NCI-H128 (cell line): ENCODE data around the gene ARHGAP35.
"Not testable (repeated sequence)": the region's sequence is repeated elsewhere in the genome, so short reads cannot be mapped to it uniquely, and the experiment has no call there.

Experiments
- DNase-seq: peaks from one replicate; lab custom pipeline; 2025; ENCODE audit not compliant: unreplicated experiment; lab: John Stamatoyannopoulos, UW

The ARHGAP35 gene

DNA sequence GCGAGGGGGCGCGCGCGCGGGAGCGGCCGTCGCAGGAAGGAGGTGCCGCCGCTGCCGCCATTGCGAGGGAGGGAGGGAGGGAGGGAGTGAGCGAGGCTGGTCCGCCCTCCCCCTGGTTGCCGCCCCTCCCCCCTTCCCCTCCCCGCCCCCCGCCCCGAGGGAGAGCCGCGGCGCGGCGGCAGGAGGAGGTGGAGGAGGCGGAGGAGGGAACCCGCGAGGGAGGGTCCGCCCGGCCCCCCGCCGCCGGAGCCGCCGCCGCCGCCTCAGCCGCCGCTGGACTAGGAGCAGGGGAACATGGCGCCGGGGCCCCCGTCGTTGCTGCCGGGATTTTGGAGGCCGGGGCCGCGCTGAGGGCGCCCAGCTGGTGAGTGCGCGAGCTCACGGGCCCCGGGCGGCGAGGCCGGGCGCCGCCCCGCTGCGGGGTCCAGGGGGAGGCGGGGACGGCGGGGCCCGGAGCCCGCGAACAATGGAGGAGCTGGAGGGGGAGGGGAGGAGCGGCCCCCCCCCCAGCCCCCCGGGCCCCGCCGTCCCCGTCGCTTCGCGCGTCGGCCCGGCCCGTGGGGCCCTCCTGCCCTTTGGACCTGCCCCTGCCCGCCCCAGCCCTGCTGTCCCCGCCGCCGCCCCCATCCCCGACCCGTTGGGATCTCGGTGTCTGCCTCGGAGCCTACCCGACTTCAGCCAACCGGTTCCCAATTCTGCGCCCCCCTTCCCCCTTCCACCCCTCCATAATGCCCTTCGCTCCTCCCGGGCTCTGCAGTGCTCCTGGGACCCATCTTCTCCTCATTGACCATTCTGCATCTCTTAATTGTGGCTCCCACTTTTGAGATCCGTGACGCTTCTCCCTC is at the start of gene ARHGAP35:
TSS of gene ARHGAP35 (plus strand) at position 152 of the 845 bp plus-strand sequence. CDS start 57,679 bp downstream, outside the sequence.
- no peak for DNase-seq

DNA sequence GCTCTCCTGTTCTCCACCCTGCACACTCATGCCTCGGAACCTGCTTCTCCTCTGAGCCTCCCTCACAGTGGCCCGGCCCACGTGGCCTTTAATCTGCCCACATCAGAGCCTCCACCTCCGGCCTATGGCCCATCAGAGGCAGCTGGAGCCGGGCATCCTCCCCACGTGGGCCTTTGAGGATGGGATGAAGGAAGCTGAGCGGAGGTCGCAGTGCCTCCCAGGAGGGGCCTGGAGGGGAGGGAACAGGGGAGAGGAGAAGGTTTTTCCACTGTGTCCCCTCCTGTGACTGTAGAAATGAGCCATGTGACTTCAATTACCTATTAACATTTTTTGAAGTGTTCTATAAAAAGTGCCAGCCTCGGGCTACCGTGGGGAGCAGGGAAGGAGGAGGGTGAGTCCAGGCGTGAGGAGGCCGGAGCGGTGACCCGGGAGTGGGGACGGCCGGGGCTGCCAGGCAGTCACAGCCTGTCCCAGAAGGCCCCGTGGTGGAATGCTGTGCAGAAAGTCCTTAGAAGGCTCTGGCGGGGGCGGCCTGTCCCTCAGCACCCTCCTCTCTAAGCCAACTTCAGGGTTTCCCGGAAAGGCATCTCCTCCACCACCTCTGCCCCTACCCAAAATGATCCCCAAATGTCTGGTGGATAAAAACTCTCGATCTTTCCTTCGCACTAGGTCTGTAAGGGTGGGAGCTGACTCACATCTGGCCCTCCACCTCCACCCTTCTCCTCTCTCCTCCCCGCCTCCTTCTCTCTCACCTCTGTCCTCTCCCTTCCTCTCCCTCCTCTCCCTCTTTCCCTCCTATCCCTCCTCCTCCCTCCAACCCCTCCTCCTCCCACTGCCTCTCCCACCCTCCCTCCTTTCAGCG is 47.6 kb upstream of the ARHGAP35 start:
- no peak for DNase-seq

DNA sequence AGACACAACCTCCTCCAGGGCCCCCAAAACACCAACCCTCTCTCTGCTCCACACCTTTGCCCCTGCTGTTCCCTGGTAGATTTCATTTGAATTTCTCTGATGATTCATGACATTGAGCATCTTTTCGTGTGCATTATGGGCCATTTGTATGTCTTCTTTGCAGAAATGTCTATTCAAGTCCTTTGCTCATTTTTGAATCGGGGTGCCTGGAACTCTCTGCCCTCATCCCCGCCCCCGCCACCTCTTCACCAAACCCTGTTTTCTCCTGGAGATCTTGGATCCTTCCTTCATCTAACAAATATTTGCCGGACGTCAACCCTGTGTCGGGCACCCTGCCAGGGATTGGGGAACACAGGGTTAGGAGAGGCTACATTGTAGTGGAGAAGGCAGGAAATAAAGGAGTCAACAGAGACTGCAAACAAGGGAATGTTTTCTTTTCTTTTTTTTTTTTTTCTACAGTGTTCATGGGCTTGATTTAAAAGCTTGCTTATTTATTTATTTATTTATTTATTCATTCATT is 46.9 kb upstream of the ARHGAP35 start:
- DNase-seq: no peak

DNA sequence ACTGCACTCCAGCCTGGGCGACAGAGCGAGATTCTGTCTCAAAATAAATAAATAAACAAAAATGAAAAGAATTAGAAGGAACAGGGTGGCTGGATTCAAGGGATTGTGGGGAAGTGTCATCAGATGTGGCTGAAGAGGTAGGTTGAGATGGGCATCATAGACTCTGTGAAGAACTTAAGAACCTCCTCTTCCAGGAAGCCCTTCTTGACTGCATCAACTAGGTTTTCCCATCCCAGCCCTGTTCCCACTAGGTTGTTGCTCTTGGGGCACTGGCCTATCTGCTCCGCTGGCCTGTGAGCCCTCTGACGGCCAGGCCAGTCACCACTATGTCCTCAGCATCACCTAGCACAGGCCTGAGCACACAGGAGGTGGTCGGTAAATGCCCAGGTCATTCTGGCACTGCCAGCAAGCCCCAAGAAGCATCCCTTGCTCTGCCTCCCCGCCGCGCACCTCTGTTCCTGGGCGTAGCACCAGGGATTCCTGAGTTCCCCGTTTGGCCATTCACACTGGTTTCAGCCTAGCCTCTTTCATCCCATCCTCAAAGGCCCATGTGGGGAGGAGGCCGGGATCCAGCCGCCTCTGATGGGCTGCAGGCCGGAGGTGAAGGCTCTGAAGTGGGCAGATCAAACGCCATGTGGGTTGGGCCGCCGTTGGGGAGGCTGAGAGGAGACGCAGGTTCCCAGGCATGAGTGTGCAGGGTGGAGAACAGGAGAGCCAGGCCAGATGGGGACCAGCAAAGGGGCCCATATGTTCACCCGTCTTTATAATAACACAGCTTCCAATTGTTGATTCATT is 44.8 kb upstream of the ARHGAP35 start:
- DNase-seq: no peak

DNA sequence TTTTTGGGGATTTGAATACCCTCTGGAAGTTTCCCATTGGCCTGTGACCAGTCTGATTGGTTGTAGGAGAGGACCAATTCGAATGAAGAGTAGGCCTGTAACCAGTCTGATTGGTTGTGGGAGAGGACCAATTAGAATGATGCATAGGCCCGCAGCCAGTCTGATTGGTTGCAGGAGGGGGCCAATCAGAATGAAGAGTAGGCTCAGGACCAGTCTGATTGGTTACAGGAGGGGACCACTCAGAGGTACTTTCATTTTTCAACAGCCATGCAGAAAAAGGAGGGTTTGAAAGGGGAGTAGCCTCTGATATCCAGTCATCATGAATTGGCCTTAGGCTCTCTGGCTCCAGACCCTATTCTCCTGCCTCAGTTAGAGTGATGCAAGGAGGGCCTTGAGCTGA is 42.0 kb upstream of the ARHGAP35 start:
- no peak for DNase-seq

DNA sequence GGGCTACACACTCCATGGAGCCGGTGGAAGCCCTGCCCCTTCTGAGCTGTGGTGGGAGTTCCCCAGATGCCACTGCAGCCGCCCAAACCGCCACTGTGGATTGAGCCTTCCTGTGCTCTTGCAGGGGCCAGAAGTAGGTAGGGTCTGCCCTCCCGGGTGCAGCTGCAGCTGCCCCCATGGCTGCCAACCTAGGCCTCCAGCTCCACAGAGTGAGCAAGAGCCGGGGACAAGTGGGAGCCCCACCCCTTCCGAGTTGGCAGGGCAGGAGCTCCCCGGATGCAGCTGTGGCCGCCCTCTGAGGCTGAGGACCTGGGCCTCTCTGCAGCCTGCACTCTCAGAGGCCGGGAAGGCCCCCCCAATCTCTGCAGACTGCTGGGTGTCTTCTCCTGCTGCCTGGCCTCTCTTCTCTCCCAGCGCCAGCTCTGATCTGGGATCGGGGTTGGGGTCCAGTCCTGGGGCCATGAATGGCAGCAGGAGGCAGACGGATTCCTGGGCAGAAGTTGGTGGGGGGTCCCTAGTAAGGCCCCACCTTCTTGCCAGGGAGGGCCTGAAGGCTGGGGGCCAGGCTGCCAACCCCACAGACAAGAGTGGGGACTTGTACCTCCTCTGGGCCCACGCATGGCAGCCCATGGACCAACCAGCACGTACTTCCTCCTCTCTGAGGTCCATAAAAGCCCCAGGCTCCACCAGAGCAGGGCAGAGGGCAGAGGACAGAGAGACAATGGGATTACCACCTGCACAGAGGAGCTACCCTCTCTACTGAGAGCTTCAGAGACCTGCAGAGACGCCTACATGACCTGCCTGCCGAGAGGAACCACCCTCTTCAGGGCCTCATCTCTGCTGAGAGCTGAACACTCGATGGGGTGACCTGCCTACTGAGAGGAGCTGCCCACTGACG is 39.0 kb upstream of the ARHGAP35 start:
- DNase-seq: no peak

DNA sequence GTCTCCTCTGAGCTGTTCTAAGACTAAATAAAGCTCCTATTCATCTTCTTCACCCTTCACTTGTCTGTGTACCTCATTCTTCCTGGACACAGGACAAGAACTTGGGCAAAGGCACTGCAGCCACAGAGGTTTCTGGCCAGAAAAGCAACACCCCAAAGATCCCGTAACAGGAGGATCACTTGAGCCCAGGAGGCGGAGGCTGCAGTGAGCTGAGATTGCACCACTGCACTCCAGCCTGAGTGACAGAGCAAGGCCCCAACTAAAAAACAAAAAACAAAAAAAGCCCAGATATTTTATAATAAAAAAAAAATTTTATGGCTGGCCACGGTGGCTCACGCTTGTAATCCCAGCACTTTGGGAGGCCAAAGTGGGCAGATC is 38.4 kb upstream of the ARHGAP35 start:
- DNase-seq: not testable (repeated sequence)

DNA sequence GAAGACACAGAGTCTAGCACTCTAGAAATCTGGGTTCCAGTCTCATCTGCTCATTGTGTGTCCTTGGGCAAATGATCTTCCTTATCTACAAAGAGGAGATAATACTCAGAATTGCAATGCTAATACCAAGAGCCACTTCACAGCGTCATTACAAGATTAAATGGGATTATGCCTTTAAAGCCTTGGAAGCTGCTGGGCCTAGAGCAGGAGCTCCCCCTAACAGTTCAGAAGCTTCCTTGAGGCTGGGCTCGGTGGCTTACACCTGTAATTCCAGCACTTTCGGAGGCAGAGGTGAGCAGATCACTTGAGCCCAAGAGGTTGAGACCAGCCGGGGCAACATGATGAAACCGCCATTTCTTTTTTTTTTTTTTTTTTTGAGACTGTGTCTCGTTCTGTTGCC is 37.7 kb upstream of the ARHGAP35 start:
- no peak for DNase-seq

DNA sequence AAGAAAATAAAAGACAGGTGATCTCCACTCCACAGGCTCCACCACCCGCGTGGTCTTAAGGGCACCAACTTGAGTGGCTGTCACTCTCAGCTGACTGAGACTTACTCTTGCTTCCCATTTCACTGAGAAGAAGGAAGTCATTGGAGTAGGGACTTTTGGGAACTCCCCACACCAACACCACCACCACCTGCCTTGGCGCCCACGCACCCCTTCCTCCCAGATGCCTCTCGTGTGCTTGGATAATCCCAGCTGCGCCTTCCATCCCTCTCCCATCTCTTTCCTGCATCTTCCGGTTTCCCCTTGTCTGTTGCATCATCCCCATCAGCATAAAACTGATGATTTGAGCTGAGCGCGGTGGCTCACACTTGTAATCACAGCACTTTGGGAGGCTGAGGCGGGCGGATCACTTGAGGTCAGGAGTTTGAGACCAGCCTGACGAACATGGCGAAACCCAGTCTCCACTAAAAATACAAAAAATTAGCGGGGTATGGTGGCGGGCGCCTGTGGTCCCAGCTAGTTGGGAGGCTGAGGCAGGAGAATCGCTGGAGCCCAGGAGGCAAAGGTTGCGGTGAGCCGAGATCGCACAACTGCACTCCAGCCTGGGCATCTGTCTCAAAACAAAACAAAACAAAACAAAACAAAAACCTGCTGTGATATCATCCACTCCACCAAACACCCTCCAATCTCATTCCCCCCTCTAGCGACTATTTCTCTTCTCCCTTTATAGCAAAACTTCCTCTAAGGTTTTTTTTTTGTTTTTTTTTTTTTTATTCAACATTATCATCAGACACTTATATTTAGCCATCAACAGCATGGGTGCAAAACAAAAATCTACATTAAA is 35.7 kb upstream of the ARHGAP35 start:
- DNase-seq: no peak

DNA sequence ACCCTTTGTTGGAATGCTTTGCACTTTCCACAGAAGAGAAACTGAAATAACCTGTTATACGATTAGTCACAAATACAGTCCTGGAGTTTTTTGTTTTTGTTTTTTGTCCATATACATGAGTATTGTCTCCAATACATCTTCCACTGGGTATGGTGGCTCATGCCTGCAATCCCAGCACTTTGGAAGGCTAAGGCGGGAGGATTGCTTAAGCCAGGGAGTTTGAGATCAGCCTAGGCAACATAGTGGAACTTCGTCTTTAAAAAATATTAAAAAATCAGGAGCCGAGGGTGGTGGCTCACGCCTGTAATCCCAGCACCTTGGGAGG is 35.1 kb upstream of the ARHGAP35 start:
- no peak for DNase-seq

DNA sequence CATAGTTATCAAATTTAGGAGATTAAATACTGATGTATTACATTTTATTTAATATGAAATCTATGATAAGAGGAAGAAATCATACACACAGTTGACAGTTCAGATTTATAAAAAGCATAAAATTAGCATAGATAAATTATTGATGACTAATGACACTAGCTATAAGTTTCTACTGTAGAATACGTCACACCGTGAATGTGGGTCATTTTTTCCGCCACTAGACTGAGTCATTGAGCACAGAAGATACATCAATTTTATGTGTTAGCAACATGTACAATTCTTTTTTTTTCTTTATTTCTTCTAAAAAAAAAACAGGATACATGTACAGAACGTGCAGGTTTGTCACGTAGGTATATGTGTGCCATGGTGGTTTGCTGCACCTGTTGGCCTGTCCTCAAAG is 32.3 kb upstream of the ARHGAP35 start:
- no peak for DNase-seq

DNA sequence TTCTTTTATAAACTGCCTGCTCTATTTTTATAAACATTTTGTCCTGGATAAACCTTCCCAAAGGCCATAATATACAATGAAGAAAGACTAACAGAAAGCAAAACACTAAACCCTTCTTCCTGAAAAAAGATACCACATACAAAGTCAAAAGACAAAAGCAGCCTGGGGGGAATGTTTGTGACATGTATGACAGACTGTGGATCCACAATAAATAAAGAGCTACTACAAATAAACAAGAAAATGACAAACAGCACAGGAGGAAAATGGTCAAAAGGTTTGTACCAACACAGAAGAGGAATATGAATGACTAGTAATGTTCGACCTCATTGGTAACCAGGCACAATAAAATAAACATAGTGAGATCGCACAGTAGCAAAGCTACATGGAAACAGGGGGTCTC is 29.9 kb upstream of the ARHGAP35 start:
- DNase-seq: no peak

DNA sequence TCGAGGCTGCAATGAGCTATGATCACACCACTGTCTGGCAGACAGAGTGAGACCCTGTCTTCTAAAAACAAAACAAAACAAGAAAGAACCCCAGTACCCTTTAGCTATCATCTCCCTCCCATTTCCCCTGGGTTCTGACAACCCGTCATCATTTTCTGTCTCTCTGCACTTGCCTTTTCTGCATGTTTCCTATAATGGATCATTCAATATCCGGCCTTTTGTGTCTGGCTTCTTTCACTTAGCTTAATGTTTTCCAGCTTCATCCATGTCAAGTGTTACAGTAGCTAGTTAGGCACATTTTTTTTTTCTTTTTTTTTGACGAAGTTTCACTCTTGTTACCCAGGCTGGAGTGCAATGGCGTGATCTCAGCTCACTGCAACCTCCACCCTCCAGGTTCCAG is 26.7 kb upstream of the ARHGAP35 start:
- DNase-seq: no peak

DNA sequence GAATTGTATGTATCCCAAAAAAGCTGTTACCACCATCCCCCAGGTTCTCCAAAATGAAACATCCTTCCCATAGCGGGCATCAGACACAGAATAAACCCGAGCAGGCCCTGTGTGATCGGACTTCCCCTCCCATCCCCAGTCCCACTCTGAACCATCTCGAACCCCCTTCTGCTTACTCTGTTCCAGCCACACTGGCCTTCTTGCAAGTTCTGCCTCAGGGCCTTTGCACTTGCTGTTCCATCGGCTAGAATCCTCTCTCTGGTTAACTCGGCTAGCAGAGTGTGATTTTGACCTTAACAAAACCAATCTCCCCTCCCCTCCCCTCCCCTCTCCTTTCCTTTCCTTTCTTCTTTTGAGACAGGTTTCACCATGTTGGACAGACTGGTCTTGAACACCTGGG is 25.8 kb upstream of the ARHGAP35 start:
- DNase-seq: no peak

DNA sequence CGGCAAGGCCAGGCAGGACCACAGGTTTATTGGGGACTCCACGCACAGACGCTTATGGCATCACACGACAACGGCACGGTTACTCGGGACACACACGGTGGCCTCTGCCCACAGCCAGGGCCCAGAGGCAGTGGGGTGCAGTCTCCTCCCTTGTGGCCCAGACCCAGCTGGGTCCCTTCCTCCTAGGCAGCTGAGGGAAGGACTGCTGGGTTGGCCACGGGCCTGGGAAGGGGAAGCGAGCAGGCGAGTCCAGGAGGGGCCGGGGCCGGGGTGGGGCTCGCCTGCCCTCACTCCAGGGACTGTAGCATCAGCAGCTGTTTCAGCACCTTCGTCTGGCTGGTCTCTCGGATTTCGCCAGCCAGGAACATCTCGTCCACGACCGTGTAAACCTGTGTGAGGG is 22.6 kb upstream of the ARHGAP35 start:
- no peak for DNase-seq

DNA sequence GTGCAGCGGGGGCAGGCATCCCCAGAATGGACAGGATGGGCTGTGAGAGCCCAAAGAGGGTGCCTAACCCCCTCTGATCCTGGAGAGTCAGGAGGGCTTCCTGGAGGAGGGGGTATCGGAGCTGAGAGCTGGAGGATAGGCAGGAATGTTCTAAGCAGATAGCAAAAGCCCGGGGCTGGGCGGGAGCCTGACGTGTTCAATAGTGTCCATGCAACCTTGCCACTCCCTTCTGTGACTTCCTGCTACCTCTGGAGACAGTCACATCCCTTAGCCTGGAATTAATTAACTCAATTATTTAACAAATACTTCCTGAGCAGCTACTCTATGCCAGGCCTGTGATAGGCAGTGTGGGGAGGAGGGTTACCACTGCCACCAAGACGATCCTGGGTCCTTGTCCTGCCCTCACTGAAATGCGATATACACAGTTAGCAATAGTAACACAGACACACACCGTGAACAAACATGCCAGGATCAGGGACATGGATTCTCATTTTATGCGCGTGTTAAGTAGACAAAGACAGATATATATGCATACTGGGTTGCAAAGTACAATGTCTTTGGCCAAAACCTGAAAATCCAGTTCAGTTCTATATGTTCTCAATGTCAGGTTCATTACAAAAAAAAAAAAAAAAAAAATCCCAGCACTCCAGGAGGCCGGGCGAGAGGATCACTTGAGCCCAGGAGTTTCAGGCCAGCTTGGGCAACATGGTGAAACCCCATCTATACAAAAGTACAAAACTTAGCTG is 20.9 kb upstream of the ARHGAP35 start:
- DNase-seq: no peak

DNA sequence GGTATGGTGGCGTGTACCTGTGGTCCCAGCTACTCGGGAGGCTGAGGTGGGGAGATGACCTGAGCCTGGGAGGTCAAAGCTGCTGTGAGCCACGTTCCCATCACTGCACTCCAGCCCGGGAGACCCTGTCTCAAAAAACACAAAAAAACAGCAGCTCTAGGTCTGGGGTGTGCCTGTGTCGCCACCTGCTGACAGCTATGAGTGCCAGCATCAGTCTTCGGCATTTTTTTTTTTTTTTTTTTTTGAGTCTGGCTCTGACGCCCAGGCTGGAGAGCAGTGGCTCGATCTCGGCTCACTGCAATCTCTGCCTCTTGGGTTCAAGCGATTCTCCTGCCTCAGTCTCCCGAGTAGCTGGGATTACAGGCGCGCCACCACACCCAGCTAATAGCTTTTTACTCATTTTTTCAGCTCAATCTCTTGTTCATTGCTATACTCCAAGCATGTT is 20.3 kb upstream of the ARHGAP35 start:
- no peak for DNase-seq

DNA sequence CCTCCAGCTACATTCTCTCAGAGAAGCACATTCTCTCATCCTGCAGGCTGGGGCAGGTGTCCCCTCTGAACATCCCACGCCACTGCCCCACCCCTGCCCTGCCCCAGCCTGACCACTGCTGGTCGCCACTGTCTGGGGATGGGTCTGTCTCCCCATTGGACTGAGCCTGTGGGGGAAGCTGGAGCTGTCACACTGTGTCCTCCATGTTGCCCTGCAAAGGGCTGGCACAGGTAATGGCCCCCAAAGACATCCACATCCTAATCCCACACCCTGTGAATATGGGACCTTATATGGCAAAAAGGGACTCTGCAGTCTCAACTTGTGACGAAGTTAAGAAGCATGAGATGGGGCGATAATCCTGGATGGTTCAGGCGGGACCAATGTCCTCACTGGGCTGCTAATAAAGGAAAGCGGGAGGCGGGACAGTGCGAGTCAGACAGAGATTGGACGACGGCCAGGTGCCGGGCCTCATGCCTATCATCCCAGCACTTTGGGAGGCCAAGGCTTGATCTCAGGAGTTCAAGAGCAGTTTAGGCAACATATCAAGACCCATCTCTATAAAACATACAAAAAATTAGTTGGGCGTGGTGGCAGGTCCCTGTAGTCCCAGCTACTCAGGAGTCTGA is 19.2 kb upstream of the ARHGAP35 start:
- DNase-seq: no peak
